Measurements from ENCODE around the gene PLD1.

DNA sequence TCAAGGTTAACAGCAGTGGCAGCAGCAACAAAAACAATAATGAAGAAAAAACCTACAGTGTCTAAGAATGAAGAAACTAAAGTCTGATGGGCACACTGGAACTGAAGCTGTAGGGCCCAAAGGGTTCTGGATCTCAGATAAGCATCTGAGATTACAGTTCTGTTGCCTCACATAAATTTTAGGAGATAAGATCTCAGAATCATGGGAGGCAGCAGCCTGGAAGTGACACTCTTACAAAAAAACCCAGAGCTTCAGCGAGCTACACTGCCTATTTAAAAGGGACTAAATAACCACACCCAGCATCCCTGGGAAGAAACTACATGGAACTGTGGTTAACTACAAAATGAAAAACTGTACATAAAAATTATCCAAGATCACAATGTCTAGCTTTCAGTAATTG is 61.2 kb downstream of the PLD1 start:
- TF ChIP-seq ZNF184 (tag by site-specific recombination; IDR thresholded peaks at IDR 0.05) (no peak), GLIS2 (tag by site-specific recombination; IDR thresholded peaks at IDR 0.05) (no peak), ZBTB1 (tag by site-specific recombination; IDR thresholded peaks at IDR 0.05) (no peak), ZBTB8A (tag by site-specific recombination; IDR thresholded peaks at IDR 0.05) (no peak), ZNF585B (tag by site-specific recombination; IDR thresholded peaks at IDR 0.05) (no peak), KLF9 (tag by site-specific recombination; IDR thresholded peaks at IDR 0.05; ENCODE audit: low read depth) (no peak)
- TF ChIP-seq, protein P1, sequence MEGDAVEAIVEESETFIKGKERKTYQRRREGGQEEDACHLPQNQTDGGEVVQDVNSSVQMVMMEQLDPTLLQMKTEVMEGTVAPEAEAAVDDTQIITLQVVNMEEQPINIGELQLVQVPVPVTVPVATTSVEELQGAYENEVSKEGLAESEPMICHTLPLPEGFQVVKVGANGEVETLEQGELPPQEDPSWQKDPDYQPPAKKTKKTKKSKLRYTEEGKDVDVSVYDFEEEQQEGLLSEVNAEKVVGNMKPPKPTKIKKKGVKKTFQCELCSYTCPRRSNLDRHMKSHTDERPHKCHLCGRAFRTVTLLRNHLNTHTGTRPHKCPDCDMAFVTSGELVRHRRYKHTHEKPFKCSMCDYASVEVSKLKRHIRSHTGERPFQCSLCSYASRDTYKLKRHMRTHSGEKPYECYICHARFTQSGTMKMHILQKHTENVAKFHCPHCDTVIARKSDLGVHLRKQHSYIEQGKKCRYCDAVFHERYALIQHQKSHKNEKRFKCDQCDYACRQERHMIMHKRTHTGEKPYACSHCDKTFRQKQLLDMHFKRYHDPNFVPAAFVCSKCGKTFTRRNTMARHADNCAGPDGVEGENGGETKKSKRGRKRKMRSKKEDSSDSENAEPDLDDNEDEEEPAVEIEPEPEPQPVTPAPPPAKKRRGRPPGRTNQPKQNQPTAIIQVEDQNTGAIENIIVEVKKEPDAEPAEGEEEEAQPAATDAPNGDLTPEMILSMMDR (tag by site-specific recombination; IDR thresholded peaks at IDR 0.05) = no peak
- TF ChIP-seq, protein P2, sequence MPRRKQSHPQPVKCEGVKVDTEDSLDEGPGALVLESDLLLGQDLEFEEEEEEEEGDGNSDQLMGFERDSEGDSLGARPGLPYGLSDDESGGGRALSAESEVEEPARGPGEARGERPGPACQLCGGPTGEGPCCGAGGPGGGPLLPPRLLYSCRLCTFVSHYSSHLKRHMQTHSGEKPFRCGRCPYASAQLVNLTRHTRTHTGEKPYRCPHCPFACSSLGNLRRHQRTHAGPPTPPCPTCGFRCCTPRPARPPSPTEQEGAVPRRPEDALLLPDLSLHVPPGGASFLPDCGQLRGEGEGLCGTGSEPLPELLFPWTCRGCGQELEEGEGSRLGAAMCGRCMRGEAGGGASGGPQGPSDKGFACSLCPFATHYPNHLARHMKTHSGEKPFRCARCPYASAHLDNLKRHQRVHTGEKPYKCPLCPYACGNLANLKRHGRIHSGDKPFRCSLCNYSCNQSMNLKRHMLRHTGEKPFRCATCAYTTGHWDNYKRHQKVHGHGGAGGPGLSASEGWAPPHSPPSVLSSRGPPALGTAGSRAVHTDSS (tag by site-specific recombination; IDR thresholded peaks at IDR 0.05) = no peak

Measured in HEK293 (cell line).